Measurements from ENCODE around the gene FLRT2. TPM values are rescaled to one million over a fixed set of nuclear protein-coding genes. Genes with fewer than 3 reads are reported as not detected.

The FLRT2 gene, protein sequence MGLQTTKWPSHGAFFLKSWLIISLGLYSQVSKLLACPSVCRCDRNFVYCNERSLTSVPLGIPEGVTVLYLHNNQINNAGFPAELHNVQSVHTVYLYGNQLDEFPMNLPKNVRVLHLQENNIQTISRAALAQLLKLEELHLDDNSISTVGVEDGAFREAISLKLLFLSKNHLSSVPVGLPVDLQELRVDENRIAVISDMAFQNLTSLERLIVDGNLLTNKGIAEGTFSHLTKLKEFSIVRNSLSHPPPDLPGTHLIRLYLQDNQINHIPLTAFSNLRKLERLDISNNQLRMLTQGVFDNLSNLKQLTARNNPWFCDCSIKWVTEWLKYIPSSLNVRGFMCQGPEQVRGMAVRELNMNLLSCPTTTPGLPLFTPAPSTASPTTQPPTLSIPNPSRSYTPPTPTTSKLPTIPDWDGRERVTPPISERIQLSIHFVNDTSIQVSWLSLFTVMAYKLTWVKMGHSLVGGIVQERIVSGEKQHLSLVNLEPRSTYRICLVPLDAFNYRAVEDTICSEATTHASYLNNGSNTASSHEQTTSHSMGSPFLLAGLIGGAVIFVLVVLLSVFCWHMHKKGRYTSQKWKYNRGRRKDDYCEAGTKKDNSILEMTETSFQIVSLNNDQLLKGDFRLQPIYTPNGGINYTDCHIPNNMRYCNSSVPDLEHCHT
- not detected for total RNA-seq

DNA sequence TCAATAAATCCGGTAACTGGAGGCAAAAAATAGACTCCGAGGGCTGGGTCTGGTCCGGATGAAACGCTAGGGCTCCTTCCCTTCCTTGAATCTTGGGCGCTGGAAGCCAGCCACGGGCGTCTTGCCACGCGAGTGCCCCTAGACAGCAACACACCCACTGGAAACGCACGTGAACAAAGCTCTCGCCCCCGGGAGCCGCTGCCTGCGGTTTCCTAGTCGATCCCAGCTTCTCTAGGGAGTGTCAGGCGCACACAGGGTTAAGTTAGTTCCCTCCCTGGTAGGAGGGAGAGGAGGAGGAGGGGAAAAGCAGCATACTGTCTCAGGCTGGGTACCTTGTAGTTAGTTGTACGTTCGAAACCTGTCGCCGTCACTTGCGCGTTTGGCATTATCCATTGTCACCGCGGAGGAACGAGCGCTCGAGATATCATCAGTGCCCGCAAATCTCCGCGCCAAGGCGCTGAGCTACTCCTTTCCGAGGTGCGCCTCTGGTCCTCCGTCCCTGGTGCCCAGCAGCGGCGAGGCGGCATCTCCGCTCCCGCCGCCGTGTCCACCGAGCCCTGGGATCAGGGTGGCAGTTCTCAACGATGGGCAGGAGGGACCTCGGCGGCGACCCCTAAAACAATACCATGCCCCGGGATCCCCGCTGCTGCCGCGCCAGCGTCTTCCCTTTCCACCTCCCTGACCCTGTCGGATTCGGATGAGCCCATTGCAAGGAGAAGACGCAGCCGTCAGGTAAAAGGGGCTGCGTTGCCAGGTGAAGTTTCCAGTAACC, at the start of gene FLRT2:
TSS of gene FLRT2 (plus strand) at position 342 of the 772 bp plus-strand sequence. CDS start 91,371 bp downstream, outside the sequence.

